GM19193 (cell line): Measurements from ENCODE around the gene ACAN.

ENCODE experiments used
- POLR2A ChIP-seq: IDR thresholded peaks from 4 replicates; pipeline ENCODE4 v1.6.1; 2011; ENCODE audit not compliant: insufficient read depth, insufficient read length; ENCODE audit errors: extremely low read depth

The ACAN gene

DNA sequence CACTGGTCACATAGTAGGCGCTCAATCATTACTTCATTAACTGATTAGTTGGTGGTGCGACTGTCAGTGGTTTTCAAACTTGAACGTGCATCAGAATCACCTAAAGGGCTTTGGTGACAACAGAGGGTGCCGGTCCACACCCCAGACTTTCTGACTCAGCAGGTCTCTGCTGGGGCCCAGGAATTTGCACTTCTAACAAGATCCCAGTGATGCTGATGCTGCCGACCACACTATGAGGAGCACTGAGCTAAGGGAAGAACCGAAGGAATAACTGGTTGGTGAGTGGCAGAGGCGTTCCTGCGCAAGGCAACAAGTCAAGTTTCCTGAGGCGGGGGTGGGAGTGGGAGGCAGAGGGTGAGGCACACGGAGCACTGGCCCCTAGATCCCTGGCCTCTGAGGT lies 73.3 kb downstream of the ACAN start:
- no peak for TF ChIP-seq POLR2A

DNA sequence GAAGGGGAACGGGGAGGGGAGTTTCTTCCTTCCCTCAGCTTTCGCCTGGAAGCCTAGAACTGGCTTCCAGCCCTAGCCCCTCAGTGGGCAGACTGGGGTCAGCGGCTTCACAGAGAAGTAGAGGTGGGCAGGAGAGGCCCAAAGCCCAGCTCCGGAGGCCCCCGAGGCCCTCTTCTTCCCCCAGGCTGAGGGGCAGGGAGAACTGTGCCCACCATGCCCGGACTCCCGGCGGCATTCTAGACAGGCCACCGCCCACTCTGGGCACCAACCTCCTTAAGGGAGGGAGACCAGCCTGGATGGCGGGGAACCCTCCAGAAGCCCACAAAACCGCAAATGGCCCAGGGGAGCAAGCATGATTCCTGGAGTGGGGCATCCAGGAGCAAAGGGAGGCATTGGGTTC lies 74.2 kb downstream of the ACAN start:
- no peak for TF ChIP-seq POLR2A

DNA sequence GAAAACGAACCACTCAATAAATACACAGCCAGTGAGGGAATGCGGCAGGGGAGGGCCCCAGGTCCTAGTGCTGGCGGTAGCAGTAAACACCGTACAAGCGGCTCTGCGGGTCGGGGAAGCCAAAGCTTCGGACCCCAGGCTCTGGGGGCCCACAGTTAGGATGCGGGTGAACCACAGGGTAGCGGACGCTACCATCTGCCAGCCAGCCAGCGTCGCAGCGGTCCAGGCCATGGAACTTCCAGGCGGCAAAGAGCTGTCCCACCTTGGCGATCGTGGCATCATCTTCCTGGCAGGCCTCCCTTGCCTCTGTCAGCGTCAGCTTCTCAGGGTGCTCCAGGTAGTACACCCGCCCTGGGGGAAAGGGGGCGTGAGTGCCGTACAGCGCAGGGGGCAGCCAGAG lies 74.7 kb downstream of the ACAN start:
- TF ChIP-seq POLR2A = no peak

DNA sequence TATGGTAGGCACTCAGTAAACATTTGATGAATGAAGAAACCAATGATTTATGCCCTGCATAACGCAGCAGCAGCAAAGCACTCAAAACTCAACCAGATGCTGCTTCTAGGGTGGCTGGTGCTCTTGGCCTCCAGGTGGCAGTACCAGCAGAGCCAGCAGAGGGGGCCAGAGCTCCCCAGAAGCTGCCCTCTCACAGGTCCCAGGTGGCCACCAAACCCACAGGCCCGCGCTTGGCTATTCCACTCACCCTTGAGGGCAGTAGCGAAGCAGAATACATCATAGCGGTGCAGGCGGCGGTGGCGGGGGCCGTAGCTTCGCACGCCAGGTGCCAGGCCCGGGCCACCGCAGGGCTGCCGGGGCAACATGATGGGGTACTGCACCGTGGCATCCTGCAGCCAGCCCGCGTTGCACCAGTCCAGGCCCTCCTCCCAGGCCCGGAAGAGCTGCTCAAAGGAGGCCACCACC lies 75.5 kb downstream of the ACAN start:
- TF ChIP-seq POLR2A = no peak

DNA sequence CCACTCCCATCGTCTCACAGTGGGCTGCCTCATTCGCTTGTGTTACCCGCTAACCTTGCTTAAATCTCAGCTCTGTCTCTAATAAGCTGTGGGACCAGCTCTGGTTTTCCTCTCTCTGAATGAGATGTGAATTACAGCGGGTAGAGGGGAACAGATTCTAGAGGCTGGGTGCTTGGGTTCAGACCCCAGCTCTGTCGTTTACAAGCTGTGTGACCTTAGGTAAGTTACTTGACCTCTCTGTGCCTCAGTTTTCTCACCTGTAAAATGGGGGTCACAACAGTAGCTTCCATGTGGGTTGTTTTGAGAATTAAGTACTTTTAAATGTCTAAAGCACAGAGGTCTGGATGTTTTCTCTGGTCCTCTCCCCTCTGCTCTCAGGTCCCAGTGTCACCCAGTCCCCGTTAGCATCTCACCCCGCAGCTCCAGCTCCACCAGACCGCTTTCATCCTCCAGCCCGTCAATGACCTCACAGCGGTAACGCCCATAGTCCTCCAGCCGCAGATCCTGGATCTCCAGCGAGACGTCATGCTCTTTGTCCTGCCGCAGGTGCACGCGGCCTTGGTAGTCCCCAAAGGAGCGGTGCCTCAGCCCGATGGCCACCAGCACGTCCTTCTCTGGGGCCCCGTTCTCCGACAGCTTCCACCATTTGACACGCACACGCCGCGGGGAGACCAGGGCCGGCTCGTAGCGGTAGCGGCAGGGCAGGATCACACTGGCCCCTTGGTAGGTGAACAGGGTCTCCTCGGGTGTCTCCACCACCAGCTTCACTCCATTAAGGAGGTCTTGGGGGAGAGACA lies 77.9 kb downstream of the ACAN start:
- no peak for TF ChIP-seq POLR2A

DNA sequence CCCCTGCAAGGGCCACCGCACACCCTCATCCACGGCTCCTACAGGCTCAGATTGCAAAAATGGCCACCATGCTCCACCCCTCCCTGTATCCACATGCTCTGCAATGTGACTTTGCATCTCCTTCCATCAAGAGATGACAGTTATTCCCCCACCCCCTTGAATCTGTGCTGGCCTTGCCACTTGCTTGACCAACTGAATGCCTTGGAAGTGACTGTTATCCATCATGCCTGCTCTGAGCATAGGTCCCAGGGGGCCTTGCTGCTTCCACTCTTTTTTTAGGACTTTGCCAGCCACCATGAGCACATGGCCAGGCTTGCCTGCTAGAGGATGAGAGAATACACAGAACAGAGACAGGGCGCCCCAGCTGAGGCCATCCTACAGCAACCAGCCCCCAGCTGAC lies 78.5 kb downstream of the ACAN start:
- TF ChIP-seq POLR2A = no peak

DNA sequence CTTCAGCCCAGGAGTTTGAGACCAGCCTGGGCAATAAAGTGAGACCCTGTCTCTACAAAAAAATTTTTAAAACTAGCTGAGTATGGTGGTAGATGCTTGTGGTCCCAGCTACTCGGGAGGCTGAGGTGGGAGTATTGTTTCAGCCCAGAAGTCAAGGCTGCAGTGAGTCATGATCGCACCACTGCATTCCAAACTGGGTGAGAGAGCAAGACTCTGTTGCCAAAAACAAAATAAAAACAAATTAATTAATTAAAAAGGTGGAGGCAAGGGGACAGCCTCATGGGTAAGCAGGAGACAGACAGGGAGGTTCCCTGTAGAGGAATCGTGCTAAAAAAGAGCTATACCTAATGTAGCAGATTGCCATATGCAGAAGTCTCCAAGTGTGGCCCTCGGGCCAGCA lies 79.5 kb downstream of the ACAN start:
- TF ChIP-seq POLR2A = no peak

DNA sequence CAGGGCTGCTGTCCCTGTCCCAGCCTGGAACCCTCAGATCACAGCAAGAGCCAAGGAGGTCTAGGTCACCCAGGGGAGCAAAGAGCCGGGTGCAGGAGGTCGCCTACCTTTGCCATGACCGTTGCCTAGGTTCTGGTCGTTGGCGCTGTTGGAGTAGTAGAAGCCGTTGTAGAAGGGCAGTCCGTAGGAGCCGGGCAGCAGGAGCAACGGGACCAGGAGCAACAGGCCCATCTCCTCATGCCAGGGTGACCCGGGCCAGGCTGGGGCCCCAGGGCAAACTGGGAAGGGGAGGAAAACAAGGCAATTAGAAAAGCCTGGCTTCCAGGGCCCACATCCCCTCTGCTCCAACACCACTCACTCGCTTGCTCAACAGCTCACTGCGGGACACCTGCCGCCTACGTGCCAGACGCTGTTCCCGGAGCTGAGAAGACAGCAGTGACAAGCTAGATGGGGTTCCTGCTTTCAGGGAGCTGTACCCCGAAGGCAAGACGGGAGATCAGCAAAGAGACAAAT lies 83.9 kb downstream of the ACAN start:
- no peak for TF ChIP-seq POLR2A

DNA sequence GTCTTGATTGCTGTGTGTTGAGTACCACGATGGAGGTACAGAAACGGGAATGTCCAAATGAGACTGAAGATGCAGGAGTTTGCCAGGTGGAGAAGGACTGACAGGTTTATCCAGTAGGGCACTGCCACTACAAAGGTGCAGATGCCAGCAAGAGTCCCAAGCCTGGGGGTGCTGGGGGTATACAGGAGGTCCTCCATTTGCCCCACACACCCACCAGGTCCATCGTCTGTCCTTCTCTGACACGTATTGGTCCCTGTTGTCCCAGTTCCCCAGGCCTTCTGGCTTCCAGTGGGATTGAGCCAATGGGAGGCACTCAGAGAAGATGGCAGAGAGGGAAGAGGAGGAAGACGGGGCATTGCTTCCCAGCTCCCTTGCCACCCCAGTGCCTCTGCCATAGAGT lies 85.5 kb downstream of the ACAN start:
- no peak for TF ChIP-seq POLR2A

DNA sequence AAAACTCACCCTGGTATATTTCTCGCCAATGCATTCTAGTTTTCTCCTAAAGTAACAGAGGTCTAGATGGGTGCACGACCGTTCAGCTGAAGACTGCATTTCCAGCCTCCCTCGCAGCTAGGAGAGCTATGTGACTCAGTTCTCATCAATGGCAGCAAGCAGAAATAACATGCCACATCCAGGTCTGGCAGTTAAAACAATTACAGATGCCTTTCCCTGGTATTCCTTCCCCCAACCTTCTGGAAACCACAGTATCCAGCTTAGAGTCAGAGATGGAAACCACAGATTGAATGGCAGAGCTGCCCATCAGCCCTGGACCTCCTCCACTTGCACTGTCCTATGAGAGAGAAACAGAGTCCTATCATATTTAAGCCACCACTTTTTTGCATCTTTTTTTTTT lies 87.3 kb downstream of the ACAN start:
- TF ChIP-seq POLR2A = no peak

DNA sequence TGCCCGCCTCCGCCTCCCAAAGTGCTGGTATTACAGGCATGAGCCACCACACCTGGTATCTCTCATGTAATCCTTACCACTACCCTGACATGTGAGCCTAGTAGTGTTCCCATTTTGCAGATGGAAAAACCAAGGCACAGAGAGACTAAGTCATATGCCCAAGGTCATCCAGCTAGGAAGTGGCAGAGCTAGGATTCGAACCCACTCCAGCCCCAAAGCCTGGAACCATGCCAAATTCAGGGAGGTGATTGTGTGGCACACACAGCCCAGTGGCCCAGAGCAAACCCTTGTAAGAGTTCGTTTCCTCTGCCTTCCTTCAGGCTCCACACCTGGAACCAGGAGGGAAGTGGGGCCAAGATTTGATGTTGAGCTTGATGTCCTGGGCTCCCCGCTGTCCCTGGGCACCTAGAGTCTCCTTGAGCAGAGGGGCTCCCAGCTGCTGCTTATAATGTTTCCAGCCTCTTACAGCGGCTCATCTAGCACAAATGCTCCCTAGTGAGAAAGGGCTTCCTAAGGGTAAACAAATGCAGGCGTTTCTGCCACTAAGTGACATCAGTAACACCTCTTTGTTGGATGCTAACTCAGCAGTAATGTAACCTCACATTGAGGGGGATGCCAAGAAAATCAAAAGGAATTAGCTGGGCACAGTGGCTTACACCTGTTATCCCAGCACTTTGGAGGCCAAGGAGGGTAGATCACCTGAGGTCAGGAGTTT lies 88.5 kb downstream of the ACAN start:
- no peak for TF ChIP-seq POLR2A

DNA sequence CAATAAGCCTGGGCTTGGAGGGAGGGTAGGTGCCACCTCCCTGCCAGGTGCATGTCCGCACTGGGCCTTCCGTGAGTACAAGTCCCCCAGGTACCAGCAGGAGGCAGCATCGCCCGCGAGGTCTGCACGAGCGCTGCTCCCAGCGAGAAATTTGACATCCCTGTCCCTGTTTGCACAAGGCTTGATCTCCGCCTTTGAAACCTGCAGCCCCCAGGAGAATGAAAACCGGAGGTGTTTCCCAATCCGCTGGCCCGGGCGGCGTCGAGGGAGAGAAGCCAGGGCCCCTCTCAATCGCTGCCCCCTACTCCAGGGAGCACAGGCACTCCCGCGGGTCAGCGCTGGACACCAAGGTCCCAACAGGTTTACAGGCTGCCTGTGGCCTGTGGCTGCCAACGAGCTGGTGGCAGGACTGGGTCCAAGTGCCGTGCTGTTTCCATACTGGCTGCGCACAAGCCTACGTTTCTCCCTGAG lies 91.1 kb downstream of the ACAN start:
- TF ChIP-seq POLR2A = no peak

DNA sequence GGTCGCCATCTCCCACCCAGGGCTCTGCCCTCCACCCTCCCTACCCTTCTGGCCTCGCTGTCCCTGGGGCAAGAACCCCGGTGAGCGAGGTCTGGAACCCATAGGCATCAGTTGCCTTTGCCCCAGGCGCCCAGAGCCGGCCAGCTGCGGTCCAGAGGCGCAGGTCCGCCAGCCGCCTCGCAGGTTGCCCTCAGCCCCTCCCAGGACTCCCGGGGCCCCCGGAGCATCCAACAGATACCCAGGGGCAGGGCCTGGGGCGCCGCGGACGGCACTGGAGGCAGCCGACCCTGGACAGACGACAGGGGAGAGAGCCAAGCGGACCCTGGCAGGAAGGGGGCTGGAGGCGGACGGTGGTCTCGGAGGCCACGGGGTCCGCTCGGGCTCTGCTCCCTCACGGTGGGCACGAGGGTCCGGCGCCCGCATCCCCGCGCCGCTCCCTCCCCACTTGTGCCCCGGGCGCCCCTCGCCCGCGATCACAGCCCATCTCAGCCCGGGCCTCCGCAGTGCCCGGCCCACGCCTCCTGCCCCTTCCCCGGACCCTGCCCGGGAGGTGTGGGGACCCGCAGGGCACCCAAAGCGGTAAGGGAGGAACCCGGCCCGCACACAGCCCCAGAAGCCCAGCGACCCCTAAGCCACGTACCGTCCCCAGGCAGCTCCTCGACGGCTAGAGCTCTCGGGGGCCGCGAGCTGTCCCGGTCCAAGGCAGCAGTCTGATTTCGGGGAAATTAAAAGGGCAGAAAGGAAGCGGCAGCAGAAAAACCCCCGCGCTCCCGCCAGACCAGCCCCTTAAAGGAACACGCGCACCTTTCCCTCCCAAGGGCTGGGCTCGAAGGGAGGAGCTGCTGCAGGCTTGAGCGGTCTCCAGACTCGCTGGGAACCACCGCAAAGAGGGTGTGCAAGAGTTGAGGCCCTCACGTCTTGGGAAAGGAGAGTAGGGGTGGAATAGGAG lies 91.9 kb downstream of the ACAN start, which contains the start of gene HAPLN3:
Gene HAPLN3, minus strand, starts transcription at position 726 of the 949 bp plus-strand sequence. CDS start 8,246 bp downstream, outside the sequence.
- TF ChIP-seq POLR2A = no peak

DNA sequence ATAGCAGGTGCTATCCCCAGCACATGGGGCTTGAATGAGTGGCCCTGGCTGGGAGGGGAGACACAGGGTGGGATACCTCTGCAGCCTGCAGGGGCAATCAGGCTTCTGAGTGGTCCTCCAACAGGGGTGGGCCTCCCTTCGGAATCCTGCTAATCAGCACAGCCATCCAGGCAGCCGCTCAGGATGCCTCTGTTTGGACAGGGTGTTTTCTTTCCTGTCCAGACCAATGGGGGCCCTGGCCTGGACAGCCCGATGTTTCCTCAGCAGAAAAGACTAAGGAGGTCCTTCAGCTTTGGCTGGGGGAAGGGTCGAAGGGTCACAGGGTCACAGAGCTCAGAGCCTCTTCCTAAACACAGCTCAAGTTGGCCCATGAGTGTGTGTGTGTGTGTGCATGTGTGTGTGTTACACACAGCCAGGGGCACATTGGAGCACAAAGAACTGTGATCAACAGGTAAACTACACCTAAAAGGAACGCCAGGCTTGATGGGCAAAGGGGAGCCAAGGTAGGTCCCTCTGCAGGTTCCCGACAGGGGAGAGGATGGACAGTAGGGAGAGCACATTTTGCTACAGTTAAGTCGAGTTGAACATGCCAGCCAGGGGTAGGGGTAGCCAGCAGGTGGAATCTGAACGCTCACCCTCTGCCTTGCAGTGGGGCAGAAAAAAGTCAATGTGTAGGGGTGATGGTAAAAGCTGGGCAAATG lies 93.2 kb downstream of the ACAN start:
- TF ChIP-seq POLR2A = no peak
